HG02852 (cell line): Measurements from ENCODE around the gene MRTFA.
"Not testable (repeated sequence)": the region's sequence is repeated elsewhere in the genome, so short reads cannot be mapped to it uniquely, and the experiment has no call there.

ENCODE experiments used
- ATAC-seq: cut with Tn5 transposase; IDR thresholded peaks from one replicate; pipeline ENCODE4 v1.9.1; 2021; ENCODE audit warnings: mild to moderate bottlenecking, moderate library complexity; ENCODE audit not compliant: unreplicated experiment

Gene MRTFA

DNA sequence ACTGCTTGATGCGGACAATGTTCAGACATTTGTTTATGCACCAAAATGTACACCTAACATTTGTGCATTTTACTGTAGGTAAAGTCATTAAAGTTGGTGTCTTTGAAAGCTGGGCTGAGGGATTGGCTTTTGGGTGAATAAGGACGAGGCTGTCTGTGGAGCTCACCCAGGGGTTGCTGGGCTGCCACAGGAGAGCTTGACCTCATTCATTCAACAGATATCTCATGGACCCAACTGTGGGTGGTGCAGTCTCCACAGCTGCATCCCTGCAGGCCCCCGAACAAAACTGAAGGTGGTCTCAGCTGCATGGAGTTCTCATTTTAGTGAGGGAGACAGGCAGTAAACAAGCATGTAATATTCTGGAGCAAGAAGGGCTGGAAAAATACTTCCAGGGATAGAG lies 233.4 kb downstream of the MRTFA start:
- ATAC-seq, result no peak

DNA sequence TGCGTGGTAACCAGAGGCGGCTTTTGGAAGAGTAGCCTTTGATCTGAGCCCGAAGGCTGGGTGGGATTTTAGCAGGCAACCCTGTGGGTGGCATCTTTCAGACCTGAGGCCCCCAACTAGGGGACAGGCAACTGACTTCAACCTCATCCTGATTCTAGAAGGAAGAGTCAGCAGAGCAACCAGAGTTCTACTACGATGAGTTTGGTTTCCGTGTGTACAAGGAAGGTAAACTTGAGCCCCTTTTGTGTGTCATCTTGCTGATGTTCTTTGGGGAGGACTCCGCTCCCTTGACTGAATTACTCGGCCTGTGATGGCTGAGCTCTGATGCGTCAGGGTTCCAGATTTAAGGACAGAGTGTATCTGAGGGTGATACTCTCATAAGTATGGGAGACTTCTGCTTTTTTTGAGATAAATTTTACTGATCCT lies 234.5 kb downstream of the MRTFA start:
- no peak for ATAC-seq

DNA sequence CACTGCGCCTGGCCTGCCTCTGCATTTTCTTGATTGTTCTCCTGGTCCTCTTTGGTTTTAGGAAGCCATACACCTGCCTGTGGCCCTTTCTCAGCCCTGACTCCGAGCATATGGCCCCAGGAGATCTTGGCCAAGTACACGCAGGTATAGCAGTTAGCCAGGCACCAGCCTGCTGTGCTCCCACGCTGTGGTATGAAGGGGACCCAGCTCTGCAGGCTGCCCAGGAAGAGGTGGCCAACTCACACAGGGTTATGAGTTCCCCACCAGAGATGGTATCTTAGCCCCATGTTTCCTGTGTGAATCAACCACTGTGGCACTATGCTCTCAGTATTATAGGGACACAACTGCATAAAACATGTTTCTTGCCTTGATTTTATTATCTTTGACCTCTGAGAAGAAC lies 235.0 kb downstream of the MRTFA start:
- ATAC-seq, result no peak

DNA sequence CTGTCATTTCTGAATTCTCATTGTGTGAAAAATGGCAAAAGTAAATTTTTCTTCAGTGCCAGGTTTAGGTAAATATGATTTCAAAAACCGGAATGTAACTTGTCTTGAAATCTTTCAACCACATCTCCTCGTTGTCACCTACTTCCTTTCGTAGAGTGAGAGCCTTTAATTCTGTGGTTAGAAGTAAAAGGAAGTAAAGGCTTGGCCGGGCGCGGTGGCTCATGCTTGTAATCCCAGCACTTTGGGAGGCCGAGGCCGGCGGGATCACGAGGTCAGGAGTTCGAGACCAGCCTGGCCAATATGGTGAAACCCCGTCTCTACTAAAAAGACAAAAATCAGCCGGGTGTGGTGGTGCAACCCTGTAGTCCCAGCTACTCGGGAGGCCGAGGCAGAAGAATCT lies 236.4 kb downstream of the MRTFA start:
- ATAC-seq, result no peak

DNA sequence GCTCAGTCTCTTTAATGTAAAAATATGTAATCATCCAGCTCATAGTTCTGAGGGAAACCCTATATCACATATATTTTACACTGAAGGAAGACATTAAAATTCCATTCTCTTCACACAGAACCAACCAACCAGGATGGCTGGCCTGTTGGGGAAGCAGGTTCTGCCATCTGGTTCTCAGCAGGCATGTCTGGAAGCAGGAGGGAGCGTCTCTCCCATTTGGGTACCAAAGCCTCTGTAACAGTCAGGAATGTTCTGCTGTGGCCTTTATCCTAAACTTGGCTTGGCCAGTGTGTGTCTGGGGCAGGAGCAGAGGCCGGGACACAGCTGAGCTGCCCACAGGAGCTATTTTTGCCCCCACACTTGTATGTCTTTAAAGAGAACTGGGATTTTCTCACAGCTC lies 236.9 kb downstream of the MRTFA start:
- ATAC-seq, result no peak

DNA sequence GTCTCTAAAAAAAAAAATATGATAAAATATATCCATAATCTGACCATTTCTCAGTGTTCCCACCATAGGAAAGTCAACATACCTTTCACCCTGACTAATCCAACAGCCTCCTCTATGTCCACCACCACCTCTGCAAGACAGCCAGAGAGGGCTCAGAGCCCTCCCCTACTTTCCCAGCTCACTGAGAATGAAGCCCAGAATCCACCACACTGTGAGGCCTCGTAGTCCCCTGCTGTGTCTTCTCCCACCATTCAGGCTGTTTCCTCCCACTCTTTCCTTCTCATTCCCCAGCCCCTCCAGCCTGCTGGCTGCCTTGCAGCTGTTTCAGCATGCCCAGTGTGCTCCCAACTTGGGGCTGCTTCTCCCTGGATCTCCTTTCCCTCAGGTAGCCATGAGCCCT lies 239.1 kb downstream of the MRTFA start:
- no peak for ATAC-seq

DNA sequence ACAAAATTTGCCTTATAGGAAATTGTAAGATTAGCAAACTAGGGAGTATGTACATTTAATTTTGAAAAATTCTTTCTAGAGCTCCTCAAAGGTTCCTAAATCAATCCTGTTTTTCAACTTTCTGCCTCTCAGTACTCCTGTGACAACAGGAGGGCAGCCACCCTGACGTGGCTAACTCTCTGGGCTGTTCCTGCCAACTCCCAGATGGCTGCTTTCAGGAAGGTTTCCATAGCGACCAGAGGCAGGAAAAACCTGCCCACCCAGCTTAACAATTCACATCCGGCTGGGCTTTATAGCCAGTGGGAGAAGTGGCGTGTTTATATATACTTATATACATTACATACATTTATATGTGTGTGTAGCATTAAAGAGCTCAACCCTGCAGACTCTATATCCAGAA lies 239.6 kb downstream of the MRTFA start:
- ATAC-seq, result no peak

DNA sequence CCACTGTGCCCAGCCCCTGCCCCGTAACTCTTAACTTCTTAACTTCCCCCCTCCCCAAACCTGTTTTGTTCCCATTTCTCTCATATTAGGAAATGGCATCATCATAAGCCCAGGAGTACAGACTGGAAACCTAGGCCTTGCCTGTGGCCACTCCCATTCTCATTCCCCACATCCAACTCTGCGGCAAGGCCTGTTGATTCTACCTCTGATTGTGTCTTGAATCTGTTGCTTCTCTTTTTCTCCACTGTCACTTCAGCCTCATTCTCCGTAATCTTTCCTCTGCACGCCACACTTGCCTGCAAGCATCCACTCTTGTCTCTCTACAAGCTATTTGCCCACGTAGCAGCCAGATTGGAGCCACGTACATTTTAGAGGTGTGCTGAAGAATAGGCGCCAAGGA lies 240.9 kb downstream of the MRTFA start:
- ATAC-seq, result no peak

DNA sequence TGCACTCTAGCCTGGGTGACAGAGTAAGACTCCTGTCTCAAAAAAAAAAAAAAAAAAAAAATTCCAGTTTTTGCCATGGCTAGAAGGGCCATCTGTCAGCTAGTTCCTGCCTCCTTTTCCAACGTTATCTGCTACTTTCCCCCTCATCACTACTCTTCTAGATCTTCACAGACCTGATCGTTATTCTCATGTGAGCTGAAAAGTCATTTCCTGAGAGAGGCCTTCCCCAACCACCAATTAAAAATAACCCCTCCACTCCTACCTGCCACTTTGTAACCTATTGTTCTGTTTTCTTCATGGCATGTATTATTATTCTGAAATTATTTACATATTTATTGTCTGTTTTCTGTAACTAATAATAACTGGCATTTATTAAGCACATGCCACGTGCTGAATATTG lies 241.9 kb downstream of the MRTFA start:
- no peak for ATAC-seq

DNA sequence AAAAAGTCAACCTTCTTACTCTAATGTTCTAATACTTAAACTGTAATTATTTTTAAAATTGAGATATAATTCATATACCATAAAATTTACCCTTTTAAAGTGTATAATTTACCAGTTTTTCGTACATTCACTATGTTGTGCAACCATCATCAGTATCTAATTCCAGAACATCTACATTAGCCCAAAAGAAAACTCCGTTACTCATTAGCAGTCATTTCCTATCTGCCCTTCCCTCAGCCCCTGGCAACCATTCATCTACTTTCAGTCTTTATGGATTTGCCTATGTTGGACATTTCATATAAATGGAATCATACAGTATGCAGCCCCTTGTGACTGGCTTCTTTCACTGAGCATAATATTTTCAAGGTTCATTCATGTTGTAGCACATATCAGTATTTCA lies 243.9 kb downstream of the MRTFA start:
- no peak for ATAC-seq

DNA sequence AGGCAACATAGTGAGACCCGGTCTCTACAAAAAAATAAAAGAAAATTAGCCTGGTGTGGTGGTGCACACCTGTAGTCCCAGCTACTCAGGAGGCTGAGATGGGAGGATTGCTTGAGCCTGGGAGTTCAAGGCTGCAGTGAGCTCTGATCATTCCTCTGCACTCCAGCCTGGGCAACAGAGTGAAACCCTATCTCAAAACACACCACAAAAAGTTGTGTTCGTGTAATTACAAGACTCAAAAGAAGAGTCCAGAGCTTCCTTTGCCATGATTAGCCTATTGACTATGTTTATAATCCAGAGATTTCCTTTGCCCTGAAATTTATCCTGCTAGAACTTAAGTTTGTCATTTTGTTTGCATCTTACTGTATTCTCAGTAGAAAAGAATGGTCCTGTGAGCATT lies 245.1 kb downstream of the MRTFA start:
- ATAC-seq, result no peak

DNA sequence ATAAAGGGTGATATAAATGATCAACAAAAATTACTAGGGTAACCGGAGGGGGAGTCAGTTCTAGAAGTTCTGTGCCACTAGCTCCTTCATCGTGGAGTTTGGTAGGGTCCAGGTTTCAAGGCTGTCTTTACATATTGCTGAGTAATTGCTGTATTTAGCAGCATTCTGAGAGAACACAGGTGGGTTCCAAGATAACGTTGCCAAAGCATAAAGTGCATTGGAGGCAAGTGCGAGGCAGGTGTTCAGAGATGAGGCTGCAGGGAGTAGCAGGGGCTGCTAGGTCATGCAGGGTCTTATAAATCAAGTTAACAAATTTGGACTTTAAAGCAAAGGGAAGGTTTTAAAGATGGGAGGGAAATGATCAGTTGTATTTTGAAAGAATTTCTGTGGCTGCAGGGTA lies 248.3 kb downstream of the MRTFA start:
- ATAC-seq, result no peak

DNA sequence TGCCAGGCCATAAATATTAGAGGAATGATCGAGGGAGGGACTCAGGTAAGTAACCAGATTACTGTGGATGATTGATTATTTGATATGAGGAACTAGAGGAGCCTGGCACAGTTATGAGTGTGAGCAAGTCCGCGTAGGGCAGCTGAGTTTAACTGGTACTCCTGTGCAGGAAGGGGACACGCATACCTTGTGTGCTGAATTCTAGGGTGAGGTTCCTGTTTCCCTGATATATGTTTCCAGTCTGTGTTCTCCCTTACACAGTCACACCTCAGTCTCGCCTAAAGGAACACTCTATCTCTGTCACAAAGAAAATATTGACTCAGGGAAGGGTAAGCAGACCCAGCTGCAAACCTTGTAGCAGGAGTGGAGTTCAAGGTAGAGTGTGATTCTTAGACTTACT lies 248.8 kb downstream of the MRTFA start:
- ATAC-seq, result no peak

DNA sequence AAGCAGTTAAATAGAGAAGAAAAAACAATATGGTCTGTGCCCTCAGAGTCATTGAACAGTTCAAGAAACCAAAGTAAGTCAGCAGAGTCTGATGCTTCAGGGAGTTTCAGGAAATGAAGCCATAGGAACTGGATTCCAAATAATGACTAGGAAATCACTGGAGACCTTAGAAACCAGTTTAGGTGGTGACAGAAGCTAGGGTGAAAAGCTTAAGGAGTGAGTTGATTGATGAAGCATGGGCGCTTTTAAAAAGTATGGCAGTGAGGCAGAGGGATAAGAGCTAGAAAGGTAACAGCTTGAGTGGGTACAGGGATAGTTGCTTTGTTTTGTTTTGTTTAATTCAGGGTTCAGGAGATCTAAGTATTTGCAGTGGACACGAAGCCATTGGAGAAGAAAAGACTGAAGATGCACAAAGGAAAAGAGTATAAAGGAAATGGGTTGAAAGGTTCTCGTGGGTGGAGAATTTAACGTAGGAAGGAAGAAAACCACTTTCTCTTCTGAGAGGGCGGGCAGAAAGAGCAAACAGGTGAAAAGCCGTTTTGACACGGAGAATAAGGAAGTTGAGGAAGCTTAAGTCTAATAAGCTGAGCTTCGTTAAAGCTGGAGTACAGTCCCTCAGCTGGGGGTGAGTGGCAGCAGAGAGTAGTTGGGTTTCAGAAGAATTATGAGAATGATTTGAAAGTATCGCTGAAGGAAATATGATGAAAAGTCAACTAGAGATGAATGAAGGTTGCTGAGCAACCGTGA lies 251.3 kb downstream of the MRTFA start:
- no peak for ATAC-seq

DNA sequence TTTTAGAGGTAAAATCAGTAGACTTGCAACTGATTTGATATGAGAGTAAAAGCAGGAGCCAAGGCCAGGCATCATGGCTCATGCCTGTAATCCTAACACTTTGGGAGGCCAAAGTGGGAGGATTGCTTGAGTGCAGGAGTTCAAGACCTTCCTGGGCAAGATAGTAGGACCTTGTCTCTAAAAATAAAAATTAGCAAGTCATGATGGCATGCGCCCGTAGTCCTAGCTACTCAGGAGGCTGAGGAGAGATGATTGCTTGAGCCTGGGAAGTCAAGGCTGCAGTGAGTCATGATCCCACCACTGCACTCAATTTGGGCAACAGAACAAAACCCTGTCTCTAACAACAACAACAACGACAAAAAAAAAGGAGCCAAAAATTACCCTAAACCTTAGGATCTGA lies 252.6 kb downstream of the MRTFA start:
- no peak for ATAC-seq

DNA sequence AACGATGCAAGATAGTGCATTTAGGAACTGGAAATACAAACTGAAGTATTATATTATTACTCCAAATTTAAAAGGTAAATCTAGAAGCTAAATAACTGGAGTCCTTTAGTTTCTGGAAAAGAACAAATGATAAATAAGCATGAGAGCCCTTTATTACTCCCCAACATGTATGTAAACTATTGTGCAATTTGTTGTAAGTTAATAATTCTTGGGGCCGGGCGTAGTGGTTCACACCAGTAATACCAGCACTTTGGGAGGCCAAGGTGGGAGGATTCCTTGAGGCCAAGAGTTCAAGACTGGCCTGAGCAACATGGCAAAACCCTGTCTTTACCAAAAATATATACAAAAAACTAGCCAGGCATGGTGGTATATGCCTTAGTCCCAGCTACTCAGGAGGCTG lies 255.1 kb downstream of the MRTFA start:
- ATAC-seq, result no peak

DNA sequence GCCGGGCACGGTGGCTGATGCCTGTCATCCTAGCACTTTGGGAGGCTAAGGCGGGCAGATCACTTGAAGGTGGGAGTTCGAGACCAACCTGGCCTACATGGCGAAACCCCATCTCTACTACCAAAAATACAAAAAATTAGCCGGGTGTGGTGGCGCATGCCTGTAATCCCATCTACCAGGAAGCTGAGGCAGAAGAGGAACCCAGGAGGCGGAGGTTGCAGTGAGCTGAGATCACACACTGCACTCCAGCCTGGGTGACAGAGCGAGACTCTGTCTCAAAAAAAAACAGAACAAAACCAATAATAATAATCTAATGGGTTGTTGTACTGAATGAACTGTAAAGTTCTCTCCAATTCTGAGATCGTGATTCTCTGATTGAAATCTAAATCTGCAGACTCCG lies 258.1 kb downstream of the MRTFA start:
- not testable (repeated sequence) for ATAC-seq

DNA sequence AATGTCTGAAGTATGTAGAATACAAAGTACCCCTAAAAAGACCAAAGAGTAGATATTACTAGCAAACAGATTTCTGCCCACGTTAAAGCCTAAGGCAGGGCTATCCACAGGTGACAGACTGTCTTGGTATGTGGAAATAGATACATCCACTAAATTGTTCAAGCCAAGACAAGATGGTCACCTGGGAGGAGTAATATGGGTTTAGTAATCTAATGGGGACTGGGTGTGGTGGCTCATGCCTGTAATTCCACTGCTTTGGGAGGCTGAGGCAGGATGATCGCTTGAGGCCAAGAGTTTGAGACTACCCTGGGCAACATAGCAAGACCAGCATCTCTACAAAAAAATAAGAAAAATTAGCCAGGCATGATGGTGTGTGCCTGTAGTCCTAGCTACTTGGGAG lies 258.6 kb downstream of the MRTFA start:
- ATAC-seq, result no peak

DNA sequence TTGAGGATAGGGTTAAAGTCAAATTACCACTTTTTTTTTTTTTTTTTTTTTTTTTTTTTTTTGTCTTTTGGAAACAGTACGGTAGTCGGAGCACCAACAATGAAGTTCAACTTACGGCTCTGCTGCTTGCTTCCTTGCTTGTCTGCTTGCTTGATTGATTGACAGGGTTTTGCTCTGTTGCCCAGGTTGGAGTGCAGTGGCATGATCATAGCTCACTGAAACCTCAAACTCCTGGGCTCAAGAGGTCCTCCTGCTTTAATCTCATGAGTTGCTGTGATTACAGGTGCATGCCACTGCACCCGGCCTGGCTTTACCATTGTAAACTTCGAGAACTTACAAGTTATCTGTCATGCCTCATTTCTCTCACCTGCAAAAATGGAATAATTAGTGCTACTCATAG lies 260.4 kb downstream of the MRTFA start:
- no peak for ATAC-seq

DNA sequence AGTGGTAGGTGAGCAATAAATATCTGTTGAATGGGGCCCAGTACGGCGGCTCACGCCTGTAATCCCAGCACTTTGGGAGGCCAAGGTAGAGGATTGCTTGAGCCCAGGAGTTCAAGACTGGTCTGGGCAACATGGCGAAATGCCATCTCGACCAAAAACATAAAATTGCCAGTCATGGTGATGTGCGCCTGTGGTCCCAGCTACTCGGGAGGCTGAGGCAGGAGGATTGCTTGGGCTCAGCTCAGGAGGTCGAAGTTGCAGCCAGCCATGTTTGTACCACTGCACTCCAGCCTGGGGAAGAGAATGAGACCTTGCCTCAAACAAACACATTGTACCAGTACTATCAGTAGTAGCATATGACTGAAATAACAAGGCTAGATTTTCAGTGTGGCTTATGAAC lies 262.0 kb downstream of the MRTFA start:
- no peak for ATAC-seq

DNA sequence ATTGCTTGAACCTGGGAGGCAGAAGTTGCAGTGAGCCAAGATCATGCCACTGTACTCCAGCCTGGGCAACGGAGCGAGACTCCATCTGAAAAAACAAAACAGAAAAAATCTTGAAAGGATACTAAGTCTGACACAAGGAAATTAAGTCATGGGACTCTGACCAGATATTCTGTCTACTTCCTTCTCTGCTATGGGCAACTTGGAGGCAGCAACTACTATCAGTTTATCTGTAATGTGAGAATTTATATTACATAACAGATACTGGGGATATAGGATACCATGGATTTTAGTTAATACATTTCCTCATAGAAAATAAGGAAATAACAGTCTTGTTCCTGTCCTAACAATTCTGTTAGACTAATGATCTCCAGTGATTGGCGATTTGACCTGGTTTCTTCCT lies 267.7 kb downstream of the MRTFA start:
- ATAC-seq, result no peak

DNA sequence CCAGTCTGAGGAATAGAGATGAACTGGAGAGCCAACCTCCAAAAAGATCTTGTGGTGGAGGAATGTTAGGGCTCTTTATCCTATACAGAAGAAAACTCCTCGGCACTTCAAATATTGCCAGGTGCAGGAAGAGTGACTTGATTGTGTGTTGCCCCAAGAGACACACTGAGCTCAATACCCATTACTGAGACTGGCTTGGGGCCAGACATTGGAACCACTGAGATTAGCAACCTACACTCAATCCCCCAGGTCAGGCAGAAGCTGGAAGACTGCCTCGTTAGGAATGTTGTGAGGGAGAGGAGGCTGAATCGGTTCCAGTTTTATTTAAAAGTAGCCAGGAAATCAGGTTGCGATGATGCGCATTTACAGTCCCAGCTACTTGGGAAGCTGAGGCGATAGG lies 268.5 kb downstream of the MRTFA start:
- no peak for ATAC-seq

DNA sequence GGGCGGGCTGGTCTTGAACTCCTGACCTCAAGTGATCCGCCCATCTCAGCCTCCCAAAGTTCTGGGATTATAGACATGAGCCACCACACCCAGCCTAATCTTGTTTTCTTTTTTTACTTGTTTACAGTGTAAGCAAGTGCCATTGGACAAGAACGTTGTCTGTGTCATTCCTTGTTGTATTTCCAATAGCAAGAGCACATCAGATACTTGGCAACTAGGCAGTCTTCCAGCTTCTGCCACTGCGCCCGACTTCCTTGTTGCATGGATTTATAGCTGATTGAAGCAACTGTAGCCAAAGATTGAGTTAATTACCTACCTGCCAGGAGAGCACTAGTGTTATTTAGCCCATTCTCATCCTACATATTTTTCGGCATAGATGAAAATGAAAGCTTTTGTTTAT lies 269.2 kb downstream of the MRTFA start:
- no peak for ATAC-seq
